Sigmoid colon (tissue), 3 donors: ENCODE measurements around the gene C14orf93.

Experiments
- CTCF ChIP-seq, 4 experiments: fragments of 450-650 bp in 3 of 4; fragments of 200-600 bp in 1 of 4; IDR thresholded peaks; one replicate each; pipeline ENCODE4 v1.5.1; 2016 to 2019; ENCODE audit warnings: antibody characterized with exemption in 4 of 4, mild to moderate bottlenecking in 3 of 4, moderate library complexity in 2 of 4
- POLR2A ChIP-seq, 2 donors: fragments of 450-650 bp; IDR thresholded peaks; one replicate each; pipeline ENCODE4 v1.6.1; 2016; ENCODE audit warnings: antibody characterized with exemption in 2 of 2, mild to moderate bottlenecking in 2 of 2, moderate library complexity in 2 of 2

GRCh38 chr14:22971152-22971551 lies 38.8 kb downstream of the C14orf93 start:
- TF ChIP-seq CTCF (IDR thresholded peaks at IDR 0.05) (no peak), POLR2A (IDR thresholded peaks at IDR 0.05) (no peak)
